Sciatic nerve (tissue), 2 donors: ENCODE data around the gene PRSS21. TPM values are rescaled to one million over a fixed set of nuclear protein-coding genes. Genes with fewer than 3 reads are reported as not detected.
A peak's percentile ranks its signal among the peaks of the same experiment; 100 is the strongest.

Experiments used
- ATAC-seq: fragments of 200-7000 bp; cut with Tn5 transposase; one replicate; pipeline ENCODE4 v1.9.1; 2020; ENCODE audit warnings: mild to moderate bottlenecking, moderate library complexity
- DNase-seq: peaks from one replicate; pipeline ENCODE4 v3.0.0-alpha.2; 2020; ENCODE audit warnings: low spot score
- intact Hi-C: fragments of 100-400 bp; cut with DNase I; formaldehyde crosslinking; loops from one replicate; pipeline ENCODE4 v1.14.2; 2022
- total RNA-seq: library from RNA; stranded (reverse); fragmentation: NEBNext Ultra II Directional; extraction: Animal tissue kit (Norgen Biotek cat#: 25700); gene quantifications from one replicate; pipeline ENCODE4 v1.2.1, GENCODE V29; 2021
- donor health status: DM: no; HTN: no; CAD: no.
- donor health status: DM: no; HTN: no; CAD: no.

The PRSS21 gene
- total RNA-seq, 1 donor from 2014 or later: 0.40 TPM

DNA sequence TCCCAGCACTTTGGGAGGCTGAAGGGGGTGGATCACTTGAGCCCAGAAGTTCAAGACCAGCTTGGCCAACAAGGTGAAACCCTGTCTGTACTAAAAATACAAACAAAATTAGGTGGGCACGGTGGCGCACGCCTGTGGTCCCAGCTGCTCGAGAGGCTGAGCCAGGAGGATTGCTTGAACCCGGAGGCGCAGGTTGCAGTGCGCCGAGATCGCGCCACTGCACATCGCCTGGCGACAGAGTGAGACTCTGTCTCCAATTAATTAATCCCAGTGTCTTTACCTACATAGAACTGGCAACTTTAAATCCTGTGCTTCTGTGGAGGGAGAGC, 38.4 kb upstream of the PRSS21 start:
- no peak for ATAC-seq
- intact Hi-C loops: no loop called here
- peak; percentile 54 for DNase-seq

DNA sequence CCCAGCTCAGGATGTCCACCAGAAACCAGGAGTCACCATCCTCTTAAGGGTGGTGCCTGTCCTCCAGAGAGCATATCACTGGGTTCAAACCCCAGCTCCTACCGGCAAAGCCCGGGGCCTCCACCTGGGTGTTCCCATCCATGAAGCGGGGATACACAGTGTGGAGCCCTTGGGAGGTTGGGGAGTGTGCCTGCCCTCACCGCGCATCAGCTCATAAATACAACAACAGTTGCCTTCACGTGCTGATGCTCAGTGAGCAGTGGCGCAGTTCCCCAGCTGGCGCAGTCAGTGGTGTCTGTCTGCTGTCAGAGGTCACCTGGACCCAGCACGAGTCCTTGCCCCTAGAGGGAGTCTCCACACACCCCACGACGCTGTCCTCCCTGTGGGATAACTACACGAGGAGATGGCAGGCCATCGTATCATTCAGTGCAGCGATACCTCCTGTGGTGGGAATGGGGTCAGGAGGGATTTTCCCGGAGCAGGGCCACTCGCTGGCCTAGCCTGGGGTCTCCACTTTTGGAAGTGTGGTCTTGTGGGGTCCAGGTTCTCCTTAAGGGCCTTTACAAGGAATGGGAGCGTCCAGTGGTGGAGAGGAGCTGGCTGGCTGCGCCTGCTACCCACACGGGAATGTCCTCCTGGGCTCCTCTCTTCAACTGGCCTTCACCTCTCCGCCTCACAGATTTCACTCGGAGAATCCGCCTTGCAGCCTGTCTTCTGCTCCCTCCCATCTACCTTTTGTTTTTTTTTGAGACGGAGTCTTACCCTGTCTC, 37.7 kb upstream of the PRSS21 start:
- DNase-seq (peak; percentile 52), ATAC-seq (no peak)
- intact Hi-C loops: no loop called here

DNA sequence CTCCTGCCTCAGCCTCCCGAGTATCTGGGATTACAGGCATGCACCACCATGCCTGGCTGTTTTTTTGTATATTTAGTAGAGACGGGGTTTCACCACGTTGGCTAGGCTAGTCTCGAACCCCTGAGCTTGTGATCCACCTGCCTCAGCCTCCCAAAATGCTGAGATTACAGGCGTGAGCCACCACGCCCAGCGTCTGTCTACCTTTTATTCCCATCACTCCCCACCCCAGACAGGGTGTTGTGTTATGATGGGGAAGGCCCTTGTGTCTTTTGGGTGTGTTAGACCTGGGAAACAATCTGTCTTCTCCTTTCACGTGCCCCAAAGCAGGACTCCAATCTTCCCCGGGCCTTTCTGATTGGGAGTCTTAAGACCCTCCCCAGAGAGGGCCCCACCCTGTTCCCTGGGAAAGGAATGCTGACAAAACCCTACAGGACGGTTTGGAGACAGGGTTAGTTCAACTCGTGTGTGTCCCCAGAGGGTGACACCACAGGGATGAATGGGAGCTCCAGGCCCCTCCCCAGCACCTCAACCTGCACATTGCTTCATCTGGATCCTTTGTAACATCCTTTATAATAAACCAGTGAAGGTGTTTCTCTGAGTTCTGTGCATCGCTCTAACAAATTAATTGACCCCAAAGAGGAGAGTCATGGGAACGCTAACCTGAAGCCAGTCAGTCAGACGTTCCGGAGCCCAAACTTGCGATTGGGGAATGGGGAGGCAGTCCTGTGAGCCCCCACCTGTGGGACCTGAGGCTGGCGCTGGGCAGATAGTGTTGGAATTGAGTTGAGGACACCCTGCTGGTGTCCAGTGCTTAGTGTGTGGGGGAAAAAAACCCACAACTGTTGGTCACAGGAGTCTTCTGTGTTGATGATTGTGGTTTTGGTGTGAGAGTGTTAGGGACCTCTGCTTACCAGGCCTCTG, 36.8 kb upstream of the PRSS21 start:
- ATAC-seq (no peak), DNase-seq (peak; percentile 38)
- intact Hi-C loops: no loop called here

DNA sequence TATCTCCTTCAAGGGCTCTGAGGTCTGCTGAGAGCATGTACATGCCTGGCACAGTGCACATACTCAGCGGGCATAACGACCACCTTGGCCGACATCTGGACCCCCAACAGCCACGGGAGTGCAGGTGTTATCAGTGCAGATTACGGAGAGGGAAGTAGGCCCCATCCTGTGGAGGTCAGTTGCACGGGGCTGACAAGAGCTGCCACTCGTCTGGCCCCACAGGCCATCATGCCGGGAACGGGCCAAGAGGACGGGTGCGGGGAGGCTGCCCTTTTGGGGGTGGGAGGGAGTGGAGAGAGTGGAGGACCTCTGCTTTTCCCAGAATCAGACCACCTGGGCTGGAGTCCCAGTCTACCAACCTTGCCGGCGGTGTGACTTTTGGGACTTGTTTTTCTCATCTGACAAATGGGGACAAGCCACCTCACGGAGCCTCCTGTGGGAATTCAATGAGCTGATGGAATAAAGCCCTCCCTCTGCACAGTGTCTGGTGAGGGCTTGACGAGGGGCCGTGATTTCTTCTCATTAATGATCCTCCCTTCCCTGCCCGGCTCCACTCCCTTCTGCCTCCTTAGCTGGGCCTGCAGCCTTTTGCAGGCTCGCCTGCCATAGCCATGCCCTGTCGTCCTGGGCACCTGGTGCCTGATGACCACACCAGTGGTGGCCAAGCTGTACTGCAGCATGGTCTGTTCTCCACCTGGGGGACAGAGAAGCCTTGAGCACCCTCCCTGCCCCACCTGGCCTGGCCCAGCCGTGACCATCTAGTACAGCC, 34.3 kb upstream of the PRSS21 start:
- intact Hi-C loops: no loop called here
- ATAC-seq (no peak), DNase-seq (peak; percentile 48)

DNA sequence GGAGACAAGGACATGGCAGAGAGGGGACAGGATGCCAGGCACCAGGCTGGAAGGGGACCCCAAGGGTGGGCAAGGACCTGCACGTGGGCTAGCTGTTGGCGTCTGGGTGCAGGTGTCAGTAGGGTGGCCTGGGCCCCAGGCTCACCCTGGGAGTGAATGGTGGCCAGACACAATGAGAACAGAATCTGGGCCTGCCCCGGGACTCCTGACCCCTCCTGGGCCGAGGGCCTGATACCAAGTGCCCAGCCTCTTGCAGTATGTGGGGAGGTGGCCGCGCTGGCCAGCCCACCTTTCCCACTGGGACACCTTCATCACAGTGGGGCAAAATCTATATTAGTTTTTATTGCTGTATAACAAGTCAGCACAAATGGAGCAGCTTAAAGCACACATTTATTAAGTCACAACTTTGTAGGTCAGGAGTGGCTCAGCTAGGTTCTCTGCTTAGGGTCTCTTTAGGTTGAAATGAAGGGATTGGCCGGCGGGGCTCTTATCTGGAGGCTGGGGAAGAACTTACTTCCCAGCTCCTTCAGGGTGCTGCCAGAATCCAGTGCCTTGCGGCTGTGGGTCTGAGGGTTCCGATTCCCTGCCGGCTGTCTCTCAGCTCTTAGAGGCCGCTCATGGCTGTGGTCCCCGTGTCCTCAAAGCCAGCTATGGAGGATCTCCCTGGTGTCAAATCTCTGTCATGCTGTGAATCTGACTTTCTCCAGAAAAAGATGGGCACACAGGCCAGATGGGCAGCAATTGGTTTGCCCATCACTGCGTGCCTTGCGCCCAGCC, 33.3 kb upstream of the PRSS21 start:
- ATAC-seq (no peak), DNase-seq (peak; percentile 51)
- intact Hi-C loops: no loop called here

DNA sequence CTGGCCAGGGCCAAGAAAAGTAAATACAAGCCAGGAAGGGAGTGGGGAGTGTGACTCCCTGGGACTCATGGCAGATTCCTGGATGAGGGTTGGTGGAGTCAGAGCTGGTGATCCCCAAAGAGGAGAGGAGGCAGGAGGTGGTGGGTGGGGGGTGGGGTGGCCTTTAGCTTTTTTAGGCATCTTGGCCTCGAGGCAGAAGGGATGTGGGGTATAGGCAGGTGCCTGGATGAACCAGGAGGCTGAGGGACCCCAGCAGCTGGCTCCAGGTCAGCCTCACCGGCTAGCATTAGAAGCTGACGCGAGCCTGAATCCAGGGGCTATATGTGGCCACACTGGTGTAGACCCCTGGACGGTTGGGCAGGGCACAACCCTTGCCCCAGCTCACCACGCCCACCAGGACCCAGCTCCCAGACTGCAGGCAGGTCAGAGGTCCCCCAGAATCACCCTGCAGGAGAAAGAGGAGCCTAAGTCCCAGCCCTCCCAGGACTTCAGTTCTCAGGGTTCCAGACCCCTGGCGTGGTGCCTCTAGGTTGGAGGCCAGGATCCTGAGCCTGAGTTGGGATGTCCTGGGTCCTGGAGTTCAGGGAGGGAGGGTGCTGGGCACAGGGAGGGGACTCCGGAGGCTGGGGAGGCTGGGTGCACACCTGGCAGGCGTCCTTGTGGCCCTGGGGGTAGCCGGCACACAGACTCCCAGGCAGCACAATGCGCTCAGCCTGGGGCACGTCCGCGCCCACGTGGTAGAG, 32.5 kb upstream of the PRSS21 start:
- intact Hi-C loops: no loop called here
- DNase-seq: peak; percentile 51
- ATAC-seq: no peak

DNA sequence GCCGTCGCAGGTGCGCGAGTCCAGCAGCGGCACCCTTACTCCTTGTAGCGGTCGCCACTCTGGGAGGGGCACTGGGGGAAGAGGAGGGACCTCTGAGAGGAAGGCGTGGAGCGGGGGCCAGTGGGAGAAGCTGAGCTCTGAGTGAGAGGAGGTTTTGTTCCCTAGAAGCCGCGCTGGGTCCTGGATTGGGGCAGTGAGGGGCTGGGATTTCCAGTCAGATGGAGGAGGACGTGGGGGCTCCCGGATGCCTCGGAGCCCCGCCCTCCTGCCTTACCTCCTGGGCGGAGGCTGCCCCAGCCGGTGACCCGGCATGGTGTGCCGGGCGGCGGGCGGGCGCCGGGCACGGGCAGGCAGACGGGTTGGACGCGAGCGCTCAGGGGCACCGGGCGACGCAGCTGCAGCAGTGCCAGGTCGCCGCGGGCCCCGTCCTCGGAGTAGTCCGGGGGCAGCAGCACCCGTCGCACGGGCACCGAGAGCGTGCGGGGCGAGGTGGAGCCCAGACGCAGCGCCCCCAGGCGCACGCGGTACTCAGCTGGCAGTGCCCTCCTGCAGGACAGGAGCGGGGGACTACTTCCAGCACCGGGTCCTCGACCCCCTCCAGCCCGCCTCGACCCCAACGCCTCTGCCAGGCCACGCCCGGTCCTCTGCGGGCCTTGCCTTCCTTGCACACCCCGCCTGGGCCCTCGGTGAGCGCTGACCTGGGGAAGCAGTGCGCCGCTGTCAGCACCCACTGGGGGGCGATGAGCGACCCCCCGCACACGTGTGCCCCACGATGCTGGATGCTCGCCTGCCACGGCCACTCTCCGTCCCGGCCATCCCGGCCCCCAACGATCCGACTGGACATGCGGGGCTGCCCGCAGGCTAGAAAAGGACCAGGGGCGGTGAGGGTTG, 31.7 kb upstream of the PRSS21 start:
- intact Hi-C loops: no loop called here
- DNase-seq (peak; percentile 58), ATAC-seq (no peak)

DNA sequence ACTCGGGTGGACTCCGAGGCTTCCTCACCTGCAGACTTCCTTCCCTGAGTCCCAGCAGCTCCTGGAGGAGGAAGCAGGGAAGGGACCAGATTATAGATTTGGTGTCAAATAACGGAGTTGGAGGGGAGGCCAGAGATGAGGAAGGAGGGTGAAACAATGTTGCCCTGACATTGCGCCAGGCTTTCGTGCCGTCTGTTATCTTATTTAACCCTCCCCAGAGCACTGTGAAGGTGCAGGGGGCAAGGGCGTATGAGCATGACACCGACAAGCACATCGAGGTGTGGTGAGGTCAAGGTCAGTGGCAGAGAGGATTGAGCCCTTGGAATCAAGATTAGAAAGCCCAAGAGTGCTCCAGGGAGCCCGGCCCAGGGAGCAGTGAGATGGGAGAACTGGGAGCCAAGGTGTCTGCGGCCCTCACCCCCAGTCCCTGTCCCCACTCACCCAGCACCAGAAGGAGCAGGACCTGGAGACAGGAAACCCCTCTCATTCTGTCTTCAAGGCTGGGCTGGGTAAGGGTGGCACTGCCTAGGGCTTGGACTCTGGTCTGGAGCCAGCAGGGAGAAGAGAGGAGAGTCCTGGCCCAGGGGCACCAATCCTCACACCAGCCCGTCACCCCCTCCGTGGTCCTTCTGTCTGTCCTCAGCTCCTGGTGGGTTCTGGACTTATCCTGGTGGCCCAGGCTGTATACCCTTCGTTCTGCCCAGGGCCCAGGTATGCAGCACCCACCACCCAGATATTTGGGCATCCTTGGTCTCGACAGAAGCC, 30.8 kb upstream of the PRSS21 start:
- ATAC-seq (no peak), DNase-seq (peak; percentile 34)
- intact Hi-C loops: no loop called here

DNA sequence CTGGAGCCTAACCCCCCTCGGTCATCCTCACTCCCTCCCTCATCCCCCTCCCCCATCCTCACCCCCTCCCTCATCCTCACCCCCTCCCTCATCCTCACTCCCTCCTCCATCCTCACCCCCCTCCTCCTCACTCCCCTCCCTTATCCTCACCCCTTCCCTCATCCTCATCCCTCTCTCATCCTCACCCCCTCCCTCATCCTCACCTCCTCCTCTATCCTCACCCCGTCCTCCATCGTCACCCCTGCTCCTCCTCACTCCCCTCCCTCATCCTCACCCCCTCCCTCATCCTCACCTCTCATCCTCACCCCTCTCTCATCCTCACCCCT, 30.2 kb upstream of the PRSS21 start:
- no peak for ATAC-seq
- peak; percentile 15 for DNase-seq
- intact Hi-C loops: no loop called here

DNA sequence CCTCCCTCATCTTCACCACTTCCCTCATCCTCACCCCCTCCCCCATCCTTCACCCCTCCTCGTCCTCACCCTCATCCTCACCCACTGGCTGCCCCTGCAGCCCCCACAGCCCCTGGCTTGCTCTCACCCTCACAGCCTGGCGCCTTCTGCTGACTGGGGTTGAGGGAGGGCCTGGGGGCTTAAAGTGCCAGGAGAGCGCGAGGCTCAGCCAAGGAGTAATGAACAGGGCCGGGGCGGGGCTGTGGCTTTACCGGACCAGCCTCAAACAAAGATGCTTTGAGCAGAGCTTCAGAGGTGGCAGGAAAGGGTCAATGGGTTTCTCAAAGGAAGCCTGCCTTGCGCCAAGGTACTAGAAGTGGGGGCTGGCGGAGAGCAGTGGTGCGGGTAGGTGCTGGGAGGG, 29.6 kb upstream of the PRSS21 start, which contains the start of gene PRSS33:
TSS of gene PRSS33 (minus strand) at position 155 of the 400 bp plus-strand sequence. CDS start 1,013 bp downstream, outside the sequence.
- intact Hi-C loops: no loop called here
- DNase-seq: peak; percentile 41
- no peak for ATAC-seq

DNA sequence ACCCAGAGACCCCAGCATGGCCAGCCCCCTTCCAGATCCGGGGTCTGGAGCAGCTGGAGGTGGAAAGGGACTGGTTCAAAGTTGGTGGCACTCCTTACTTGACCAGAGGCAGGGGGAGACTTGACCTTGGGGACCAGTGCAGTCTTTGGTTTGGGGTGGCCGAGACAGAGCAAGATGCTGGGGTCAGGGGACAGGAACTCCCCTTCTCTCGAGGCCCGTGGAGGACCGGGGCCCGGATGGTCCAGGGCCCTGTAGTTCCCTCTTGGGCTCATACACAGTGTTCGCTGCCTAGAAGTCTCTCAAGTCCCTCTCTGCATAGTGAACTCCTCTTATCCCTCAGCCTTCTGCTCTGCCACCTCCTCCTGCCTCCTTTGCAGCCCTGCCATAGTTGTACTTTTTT, 29.1 kb upstream of the PRSS21 start:
- intact Hi-C loops: no loop called here
- no peak for ATAC-seq
- DNase-seq: peak; percentile 43

DNA sequence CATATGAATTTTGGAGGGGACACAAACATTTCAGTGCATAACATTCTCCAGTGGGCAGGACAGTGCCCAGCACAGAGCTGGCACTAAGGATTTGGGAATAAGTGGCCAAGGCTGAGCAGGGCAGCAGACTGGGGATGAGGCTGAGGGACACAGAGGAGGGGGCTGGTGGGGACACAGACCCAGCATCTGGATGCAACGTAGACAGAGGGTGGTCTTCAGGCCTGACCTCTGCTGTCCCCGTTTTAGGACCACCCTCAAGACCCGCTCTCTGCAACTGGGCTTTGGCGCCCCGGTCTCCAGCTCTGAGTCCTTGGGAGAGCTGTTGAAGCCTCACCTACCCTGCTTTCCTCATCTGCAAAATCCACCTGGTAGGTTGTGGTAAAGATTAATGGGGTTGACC, 26.4 kb upstream of the PRSS21 start:
- no peak for DNase-seq
- intact Hi-C loops: no loop called here
- no peak for ATAC-seq

DNA sequence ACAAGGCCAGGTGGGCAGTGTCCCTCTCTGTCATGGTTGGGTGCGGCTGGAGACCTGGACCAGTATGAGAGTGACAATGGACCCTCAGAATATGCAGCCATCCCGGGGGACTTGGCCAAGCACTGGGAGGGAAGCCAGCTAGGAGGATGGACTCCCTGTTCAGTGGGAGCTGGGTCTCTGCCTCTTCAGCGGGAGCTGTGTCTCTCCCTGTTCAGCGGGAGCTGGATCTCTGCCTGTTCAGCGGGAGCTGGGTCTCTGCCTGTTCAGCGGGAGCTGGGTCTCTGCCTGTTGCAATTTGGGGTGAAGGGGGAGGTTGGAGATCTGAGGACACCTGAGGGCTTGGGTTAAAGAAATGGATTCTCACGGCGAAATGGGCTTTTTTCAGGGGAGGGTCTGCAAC, 25.9 kb upstream of the PRSS21 start:
- intact Hi-C loops: no loop called here
- ATAC-seq (no peak), DNase-seq (no peak)

DNA sequence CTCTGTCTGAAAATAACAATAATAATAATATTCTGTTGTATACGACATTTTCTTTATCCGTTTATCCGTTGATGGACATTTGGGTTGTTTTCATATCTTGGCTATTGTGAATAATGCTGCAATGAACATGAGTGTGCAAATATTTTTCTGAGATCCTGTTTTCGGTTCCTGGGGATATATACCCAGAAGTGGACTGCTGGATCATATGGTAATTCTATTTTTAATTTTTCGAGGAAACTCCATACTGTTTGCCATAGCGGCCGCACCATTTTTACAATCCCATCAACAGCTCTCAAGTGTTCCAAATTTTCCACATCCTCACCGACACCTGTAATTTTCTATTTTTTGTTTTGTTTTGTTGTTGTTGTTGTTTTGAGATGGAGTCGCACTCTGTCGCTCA, 24.1 kb upstream of the PRSS21 start:
- intact Hi-C loops: no loop called here
- DNase-seq (no peak), ATAC-seq (no peak)

DNA sequence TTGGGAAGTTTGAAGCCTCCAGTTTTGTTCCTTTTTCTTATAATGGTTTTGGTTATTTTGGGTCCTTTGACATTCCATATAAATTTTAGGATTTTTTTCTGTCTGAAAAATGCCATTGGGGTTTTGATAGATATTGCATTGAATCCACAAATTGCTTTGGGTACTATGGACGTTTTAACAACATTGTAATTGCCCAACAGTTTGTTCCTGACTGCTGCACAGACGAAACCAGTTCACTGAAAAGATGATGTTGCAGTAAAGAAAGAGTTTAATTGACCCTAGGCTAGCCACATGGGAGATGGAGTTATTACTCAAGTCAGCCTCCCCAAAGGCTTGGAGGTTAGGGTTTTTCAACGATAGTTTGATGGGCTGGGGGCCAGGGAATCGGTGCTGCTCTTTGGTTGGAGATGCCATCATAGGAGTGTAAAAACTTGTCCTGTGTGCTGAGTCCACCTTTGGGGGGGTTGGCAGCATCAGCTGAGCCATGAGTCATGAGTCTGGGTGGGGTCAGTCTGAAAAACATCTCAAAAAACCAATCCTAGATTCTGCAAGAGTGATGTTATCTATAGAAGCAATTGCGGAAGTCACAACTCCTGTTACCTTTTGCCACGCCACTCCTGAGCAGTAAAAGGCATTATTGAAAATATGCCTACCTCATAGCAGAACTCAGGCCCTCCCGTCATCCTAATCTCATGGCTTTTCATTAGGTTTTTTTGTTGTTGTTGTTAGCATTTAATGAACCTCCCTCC, 21.5 kb upstream of the PRSS21 start:
- intact Hi-C loops: no loop called here
- ATAC-seq (no peak), DNase-seq (no peak)

DNA sequence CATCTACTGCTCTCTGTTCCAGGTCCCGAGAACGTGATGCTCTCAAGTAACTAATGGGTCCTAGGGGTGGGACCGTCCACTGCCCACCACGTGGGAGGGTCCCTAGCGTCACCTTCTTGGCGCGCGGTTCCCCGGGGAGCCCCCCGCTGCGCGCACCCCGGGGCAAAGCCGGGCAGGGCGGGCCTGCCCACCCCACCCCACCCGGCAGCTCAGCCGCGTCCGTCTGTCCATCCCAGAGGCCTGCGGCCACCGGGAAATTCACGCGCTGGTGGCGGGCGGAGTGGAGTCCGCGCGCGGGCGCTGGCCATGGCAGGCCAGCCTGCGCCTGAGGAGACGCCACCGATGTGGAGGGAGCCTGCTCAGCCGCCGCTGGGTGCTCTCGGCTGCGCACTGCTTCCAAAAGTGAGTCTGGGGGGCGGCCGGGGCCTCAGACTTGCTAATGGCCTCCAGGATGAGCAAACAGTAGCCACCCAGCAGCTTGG, 18.3 kb upstream of the PRSS21 start:
- ATAC-seq: no peak

More for the DNA sequence above, 18.3 kb upstream of the PRSS21 start:
- DNase-seq: no peak
- intact Hi-C loops: no loop called here
